ENCODE measurements around the gene ZMIZ2.

The ZMIZ2 gene

GRCh38 chr7:44767912-44768627, 19.4 kb downstream of the ZMIZ2 start:
- DNase-seq (ENCODE audit: low spot score) = no peak
- CTCF ChIA-PET = no interaction called here

GRCh38 chr7:44768628-44769371, 20.2 kb downstream of the ZMIZ2 start:
- H3K27ac ChIP-seq = peak overlapping the region; percentile 72
- POLR2A ChIA-PET (ENCODE audit: low non-redundant PET) = interaction anchor here (0.5 to 0.7 kb wide), 2 partner anchors 8 to 67 kb away, joined by 3 to 5 read pairs; no protein-coding TSS in a partner anchor
- DNase-seq (ENCODE audit: low spot score) = no peak
- CTCF ChIA-PET = interaction anchor here (0.9 kb wide), 1 partner anchor 511 kb away, joined by 3 read pairs; no protein-coding TSS in a partner anchor
- TF ChIP-seq, protein P1, sequence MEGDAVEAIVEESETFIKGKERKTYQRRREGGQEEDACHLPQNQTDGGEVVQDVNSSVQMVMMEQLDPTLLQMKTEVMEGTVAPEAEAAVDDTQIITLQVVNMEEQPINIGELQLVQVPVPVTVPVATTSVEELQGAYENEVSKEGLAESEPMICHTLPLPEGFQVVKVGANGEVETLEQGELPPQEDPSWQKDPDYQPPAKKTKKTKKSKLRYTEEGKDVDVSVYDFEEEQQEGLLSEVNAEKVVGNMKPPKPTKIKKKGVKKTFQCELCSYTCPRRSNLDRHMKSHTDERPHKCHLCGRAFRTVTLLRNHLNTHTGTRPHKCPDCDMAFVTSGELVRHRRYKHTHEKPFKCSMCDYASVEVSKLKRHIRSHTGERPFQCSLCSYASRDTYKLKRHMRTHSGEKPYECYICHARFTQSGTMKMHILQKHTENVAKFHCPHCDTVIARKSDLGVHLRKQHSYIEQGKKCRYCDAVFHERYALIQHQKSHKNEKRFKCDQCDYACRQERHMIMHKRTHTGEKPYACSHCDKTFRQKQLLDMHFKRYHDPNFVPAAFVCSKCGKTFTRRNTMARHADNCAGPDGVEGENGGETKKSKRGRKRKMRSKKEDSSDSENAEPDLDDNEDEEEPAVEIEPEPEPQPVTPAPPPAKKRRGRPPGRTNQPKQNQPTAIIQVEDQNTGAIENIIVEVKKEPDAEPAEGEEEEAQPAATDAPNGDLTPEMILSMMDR (conservative IDR thresholded peaks at IDR 0.05; ENCODE audit: low read depth) = no peak

More at GRCh38 chr7:44767912-44768627, 19.4 kb downstream of the ZMIZ2 start:
- H3K27ac ChIP-seq = peak overlapping the region; percentile 72
- TF ChIP-seq, protein P1 (conservative IDR thresholded peaks at IDR 0.05; ENCODE audit: low read depth) = no peak
- POLR2A ChIA-PET (ENCODE audit: low non-redundant PET) = interaction anchor here (0.5 to 0.7 kb wide), 2 partner anchors 9 to 66 kb away, joined by 3 to 5 read pairs; no protein-coding TSS in a partner anchor

GRCh38 chr7:44769376-44769775, 20.7 kb downstream of the ZMIZ2 start:
- ChIA-PET CTCF (interaction anchor here (0.9 kb wide), 1 partner anchor 511 kb away, joined by 3 read pairs; no protein-coding TSS in a partner anchor), POLR2A (ENCODE audit: low non-redundant PET) (no interaction called here)
- H3K27ac ChIP-seq = peak overlapping the region; percentile 72
- TF ChIP-seq, protein P1 (conservative IDR thresholded peaks at IDR 0.05; ENCODE audit: low read depth) = no peak
- no peak for DNase-seq (ENCODE audit: low spot score)

GRCh38 chr7:44769776-44770294, 21.2 kb downstream of the ZMIZ2 start:
- TF ChIP-seq, protein P1 (conservative IDR thresholded peaks at IDR 0.05; ENCODE audit: low read depth) = no peak
- CTCF ChIA-PET = no interaction called here
- POLR2A ChIA-PET (ENCODE audit: low non-redundant PET) = no interaction called here
- DNase-seq (ENCODE audit: low spot score) = no peak
- H3K27ac ChIP-seq = peak overlapping the region; percentile 72

GRCh38 chr7:44771358-44771757, 22.7 kb downstream of the ZMIZ2 start:
- ChIA-PET CTCF (interaction anchor here (0.6 kb wide), 1 partner anchor 1007 kb away, joined by 3 read pairs; no protein-coding TSS in a partner anchor), POLR2A (ENCODE audit: low non-redundant PET) (no interaction called here)
- DNase-seq (ENCODE audit: low spot score) = no peak
- H3K27ac ChIP-seq = no peak overlapping the region
- TF ChIP-seq, protein P1 (conservative IDR thresholded peaks at IDR 0.05; ENCODE audit: low read depth) = no peak

GRCh38 chr7:44772440-44772839, 23.8 kb downstream of the ZMIZ2 start:
- TF ChIP-seq, protein P1 (conservative IDR thresholded peaks at IDR 0.05; ENCODE audit: low read depth) = no peak
- CTCF ChIA-PET = interaction anchor here (0.6 kb wide), 1 partner anchor 93 kb away, joined by 3 read pairs; no protein-coding TSS in a partner anchor
- H3K27ac ChIP-seq = no peak overlapping the region
- POLR2A ChIA-PET (ENCODE audit: low non-redundant PET) = no interaction called here
- no peak for DNase-seq (ENCODE audit: low spot score)
